ENCODE results near the gene NPSR1.
A peak's percentile ranks its signal among the peaks of the same experiment; 100 is the strongest.

Gene NPSR1

GRCh38 chr7:34720289-34720688 is 62.3 kb downstream of the NPSR1 start:
- no peak for DNase-seq (ENCODE audit: low read depth)

GRCh38 chr7:34723338-34723737 is 65.3 kb downstream of the NPSR1 start:
- no peak for DNase-seq (ENCODE audit: low read depth)

- DNase-seq (ENCODE audit: low read depth), result no peak
These were observed 66.0 kb downstream of the NPSR1 start for GRCh38 chr7:34723866-34724490.

GRCh38 chr7:34726221-34726620 is 68.2 kb downstream of the NPSR1 start:
- DNase-seq (ENCODE audit: low read depth), result no peak

- no peak for DNase-seq (ENCODE audit: low read depth)
These were observed 69.5 kb downstream of the NPSR1 start for GRCh38 chr7:34727464-34727995.

- no peak for DNase-seq (ENCODE audit: low read depth)
These were observed 70.1 kb downstream of the NPSR1 start for GRCh38 chr7:34728156-34728555.

- no peak for DNase-seq (ENCODE audit: low read depth)
These were observed 76.8 kb downstream of the NPSR1 start for GRCh38 chr7:34734771-34735170.

GRCh38 chr7:34735526-34735925 is 77.5 kb downstream of the NPSR1 start:
- DNase-seq (ENCODE audit: low read depth), result no peak

GRCh38 chr7:34739651-34740300 is 81.8 kb downstream of the NPSR1 start:
- DNase-seq (ENCODE audit: low read depth), result no peak

- DNase-seq (ENCODE audit: low read depth), result no peak
These were observed 82.8 kb downstream of the NPSR1 start for GRCh38 chr7:34740840-34741239.

GRCh38 chr7:34747176-34747781 is 89.3 kb downstream of the NPSR1 start:
- no peak for DNase-seq (ENCODE audit: low read depth)

- peak; percentile 51 for DNase-seq (ENCODE audit: low read depth)
These were observed 90.1 kb downstream of the NPSR1 start for GRCh38 chr7:34747867-34748727.

GRCh38 chr7:34748728-34749089 is 90.7 kb downstream of the NPSR1 start:
- DNase-seq (ENCODE audit: low read depth), result no peak

GRCh38 chr7:34749446-34749845 is 91.4 kb downstream of the NPSR1 start:
- DNase-seq (ENCODE audit: low read depth), result no peak

GRCh38 chr7:34750209-34750608 is 92.2 kb downstream of the NPSR1 start:
- DNase-seq (ENCODE audit: low read depth), result no peak

GRCh38 chr7:34750636-34751035 is 92.6 kb downstream of the NPSR1 start:
- DNase-seq (ENCODE audit: low read depth), result no peak

- no peak for DNase-seq (ENCODE audit: low read depth)
These were observed 94.0 kb downstream of the NPSR1 start for GRCh38 chr7:34751725-34752643.

- DNase-seq (ENCODE audit: low read depth), result no peak
These were observed 94.9 kb downstream of the NPSR1 start for GRCh38 chr7:34752929-34753328.

GRCh38 chr7:34755008-34755407 is 97.0 kb downstream of the NPSR1 start:
- DNase-seq (ENCODE audit: low read depth), result no peak

GRCh38 chr7:34756025-34756437 is 98.0 kb downstream of the NPSR1 start:
- DNase-seq (ENCODE audit: low read depth), result no peak

GRCh38 chr7:34756691-34757090 is 98.7 kb downstream of the NPSR1 start:
- DNase-seq (ENCODE audit: low read depth), result no peak
